ENCODE measurements around the gene SMIM23.

DNA sequence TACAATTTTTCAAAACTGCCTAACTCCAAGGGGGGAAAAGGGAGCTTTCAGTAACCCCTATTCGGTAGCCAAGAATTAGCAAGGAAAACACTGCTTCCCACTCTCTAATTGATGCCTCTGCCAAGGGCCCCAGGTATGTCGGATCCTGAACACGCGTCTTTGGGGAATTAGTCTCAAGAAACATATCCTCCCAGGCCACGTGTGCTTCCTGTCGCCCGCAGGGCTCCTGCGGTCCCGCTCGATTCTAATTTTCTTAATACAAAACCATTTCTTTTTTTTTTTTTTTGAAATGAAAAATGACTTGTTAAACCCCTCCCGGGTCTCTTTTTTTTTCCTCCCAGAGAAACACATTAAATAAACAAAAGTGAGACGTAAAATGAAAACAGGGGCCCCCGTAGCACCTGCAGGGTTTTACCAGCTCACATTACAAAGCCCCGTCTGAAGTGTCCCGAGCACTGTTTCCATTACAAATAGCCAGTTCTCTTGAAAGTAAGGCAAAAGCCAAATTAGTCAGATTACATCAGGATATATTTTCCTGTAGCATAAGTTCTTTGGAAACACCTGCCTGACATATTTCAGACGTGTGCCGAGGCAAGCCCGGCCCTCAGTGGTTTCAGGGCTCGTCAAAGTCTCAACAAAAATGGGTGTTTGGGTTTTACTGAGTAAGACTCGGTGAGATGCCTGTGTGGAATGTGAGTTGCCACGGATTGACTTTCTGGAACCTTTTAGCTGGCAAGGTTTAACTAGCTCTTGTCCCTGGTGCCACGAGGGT lies 21.5 kb downstream of the SMIM23 start:
- TF ChIP-seq EZH2 (IDR thresholded peaks at IDR 0.05; ENCODE audit: low read depth) = no peak
- TF ChIP-seq, protein P1, sequence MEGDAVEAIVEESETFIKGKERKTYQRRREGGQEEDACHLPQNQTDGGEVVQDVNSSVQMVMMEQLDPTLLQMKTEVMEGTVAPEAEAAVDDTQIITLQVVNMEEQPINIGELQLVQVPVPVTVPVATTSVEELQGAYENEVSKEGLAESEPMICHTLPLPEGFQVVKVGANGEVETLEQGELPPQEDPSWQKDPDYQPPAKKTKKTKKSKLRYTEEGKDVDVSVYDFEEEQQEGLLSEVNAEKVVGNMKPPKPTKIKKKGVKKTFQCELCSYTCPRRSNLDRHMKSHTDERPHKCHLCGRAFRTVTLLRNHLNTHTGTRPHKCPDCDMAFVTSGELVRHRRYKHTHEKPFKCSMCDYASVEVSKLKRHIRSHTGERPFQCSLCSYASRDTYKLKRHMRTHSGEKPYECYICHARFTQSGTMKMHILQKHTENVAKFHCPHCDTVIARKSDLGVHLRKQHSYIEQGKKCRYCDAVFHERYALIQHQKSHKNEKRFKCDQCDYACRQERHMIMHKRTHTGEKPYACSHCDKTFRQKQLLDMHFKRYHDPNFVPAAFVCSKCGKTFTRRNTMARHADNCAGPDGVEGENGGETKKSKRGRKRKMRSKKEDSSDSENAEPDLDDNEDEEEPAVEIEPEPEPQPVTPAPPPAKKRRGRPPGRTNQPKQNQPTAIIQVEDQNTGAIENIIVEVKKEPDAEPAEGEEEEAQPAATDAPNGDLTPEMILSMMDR (conservative IDR thresholded peaks at IDR 0.05) = no peak
